Osteoblast (primary cell): ENCODE results near the gene PGRMC2. TPM values are rescaled to one million over a fixed set of nuclear protein-coding genes. Genes with fewer than 3 reads are reported as not detected.
"Not testable (repeated sequence)": the region's sequence is repeated elsewhere in the genome, so short reads cannot be mapped to it uniquely, and the experiment has no call there.

Source experiments
- DNase-seq: peaks from one replicate; pipeline ENCODE4 v3.0.0; 2011; ENCODE audit warnings: low spot score, mixed read lengths; ENCODE audit not compliant: insufficient read length; ENCODE audit errors: missing footprints
- H2AFZ ChIP-seq: 2 replicates; pipeline ENCODE4 v1.6.0; 2011; ENCODE audit warnings: mild to moderate bottlenecking, low read length
- H3K27ac ChIP-seq: 2 replicates; pipeline ENCODE4 v1.5.1; 2011; ENCODE audit warnings: mild to moderate bottlenecking, low read depth, low read length, moderate library complexity
- H3K27me3 ChIP-seq: 2 replicates; pipeline ENCODE4 v1.6.0; 2012; ENCODE audit warnings: mild to moderate bottlenecking, control low read depth, inconsistent platforms, low read length, moderate library complexity; ENCODE audit not compliant: insufficient read depth
- H3K36me3 ChIP-seq: 2 replicates; pipeline ENCODE4 v1.5.1; 2011; ENCODE audit warnings: mild to moderate bottlenecking, low read length, control low read depth, moderate library complexity; ENCODE audit not compliant: insufficient read depth
- H3K4me1 ChIP-seq: 2 replicates; pipeline ENCODE4 v1.5.1; 2011; ENCODE audit warnings: mild to moderate bottlenecking, low read length, control low read depth, moderate library complexity; ENCODE audit not compliant: insufficient read depth
- H3K4me2 ChIP-seq: 2 replicates; pipeline ENCODE4 v1.6.0; 2011; ENCODE audit warnings: mild to moderate bottlenecking, low read length; ENCODE audit not compliant: insufficient read depth
- H3K4me3 ChIP-seq: fragments of 200-600 bp; sonication (generic); 3 replicates; pipeline ENCODE4 v1.5.1; 2012; ENCODE audit warnings: mild to moderate bottlenecking, low read length, inconsistent platforms; ENCODE audit not compliant: insufficient read depth
- H3K79me2 ChIP-seq: 2 replicates; pipeline ENCODE4 v1.6.0; 2012; ENCODE audit warnings: mild to moderate bottlenecking, low read length, control low read depth, inconsistent platforms; ENCODE audit not compliant: insufficient read depth
- H3K9me3 ChIP-seq: 2 replicates; pipeline ENCODE4 v1.5.1; 2011; ENCODE audit warnings: low read depth, low read length, control low read depth
- H4K20me1 ChIP-seq: 2 replicates; pipeline ENCODE4 v1.6.0; 2012; ENCODE audit warnings: mild to moderate bottlenecking, low read length, control low read depth; ENCODE audit not compliant: insufficient read depth
- total RNA-seq: library from RNA; depleted of rRNA; stranded (reverse); fragments of >200 nt; gene quantifications from 2 replicates; pipeline ENCODE4 v1.2.3, GENCODE V29; 2012
- TF ChIP-seq, protein P1 (sequence below): IDR thresholded peaks from 2 replicates; pipeline ENCODE4 v1.5.1; 2011; ENCODE audit warnings: mild to moderate bottlenecking, low read depth, low read length, moderate library complexity; ENCODE audit errors: extremely low read depth

Gene PGRMC2
- total RNA-seq, 1 donor = 38.4 TPM

DNA sequence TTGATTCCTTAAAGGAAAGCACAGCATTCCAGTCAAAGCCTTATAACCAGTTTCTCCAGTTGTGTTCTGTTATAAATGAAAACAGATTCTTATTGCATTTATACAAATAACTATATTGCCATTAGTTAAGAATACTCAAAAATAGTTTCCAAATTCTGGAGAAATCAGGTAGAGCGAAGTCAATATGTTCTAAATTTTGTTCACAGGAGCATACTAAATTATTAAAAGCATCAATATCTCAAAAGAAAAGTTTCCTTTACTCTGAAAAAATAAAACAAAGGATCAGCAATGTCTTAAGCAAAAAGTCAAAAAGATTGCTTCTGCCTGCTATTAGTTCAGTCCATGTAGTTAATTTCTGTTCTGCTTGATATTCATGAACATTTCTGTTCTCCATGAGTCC, 39.7 kb downstream of the PGRMC2 start:
- no peaks in the 10 kb centered on the region for H3K79me2 ChIP-seq
- H3K4me2 ChIP-seq = no peak overlapping the region
- H3K9me3 ChIP-seq = peaks cover 5% of the 10 kb centered on the region
- H3K36me3 ChIP-seq = no peaks in the 10 kb centered on the region
- H2AFZ ChIP-seq = no peak overlapping the region
- peaks cover 6% of the 10 kb centered on the region for H3K4me1 ChIP-seq
- TF ChIP-seq, protein P1, sequence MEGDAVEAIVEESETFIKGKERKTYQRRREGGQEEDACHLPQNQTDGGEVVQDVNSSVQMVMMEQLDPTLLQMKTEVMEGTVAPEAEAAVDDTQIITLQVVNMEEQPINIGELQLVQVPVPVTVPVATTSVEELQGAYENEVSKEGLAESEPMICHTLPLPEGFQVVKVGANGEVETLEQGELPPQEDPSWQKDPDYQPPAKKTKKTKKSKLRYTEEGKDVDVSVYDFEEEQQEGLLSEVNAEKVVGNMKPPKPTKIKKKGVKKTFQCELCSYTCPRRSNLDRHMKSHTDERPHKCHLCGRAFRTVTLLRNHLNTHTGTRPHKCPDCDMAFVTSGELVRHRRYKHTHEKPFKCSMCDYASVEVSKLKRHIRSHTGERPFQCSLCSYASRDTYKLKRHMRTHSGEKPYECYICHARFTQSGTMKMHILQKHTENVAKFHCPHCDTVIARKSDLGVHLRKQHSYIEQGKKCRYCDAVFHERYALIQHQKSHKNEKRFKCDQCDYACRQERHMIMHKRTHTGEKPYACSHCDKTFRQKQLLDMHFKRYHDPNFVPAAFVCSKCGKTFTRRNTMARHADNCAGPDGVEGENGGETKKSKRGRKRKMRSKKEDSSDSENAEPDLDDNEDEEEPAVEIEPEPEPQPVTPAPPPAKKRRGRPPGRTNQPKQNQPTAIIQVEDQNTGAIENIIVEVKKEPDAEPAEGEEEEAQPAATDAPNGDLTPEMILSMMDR = no peak
- no peaks in the 10 kb centered on the region for H3K27me3 ChIP-seq
- H3K4me3 ChIP-seq = no peak overlapping the region
- DNase-seq = no peak
- no peak overlapping the region for H3K27ac ChIP-seq
- no peaks in the 10 kb centered on the region for H4K20me1 ChIP-seq

DNA sequence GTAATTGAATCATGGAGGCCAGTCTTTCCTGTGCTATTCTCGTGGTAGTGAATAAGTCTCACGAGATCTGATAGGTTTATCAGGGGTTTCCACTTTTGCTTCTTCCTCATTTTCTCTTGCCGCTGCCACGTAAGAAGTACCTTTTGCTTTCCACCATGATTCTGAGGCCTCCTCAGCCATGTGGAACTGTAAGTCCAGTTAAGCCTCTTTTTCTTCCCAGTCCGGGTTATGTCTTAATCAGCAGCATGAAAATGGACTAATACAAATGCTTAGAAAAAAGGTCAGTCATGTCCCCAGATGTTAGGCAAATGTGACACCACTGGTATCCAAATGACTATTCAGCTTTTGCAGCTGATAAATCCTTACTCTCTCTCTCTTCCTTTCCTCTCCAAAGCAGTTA, 42.2 kb downstream of the PGRMC2 start:
- H3K4me2 ChIP-seq, H3K27ac ChIP-seq, H2AFZ ChIP-seq, H3K4me3 ChIP-seq, H3K36me3 ChIP-seq, H4K20me1 ChIP-seq, DNase-seq, H3K9me3 ChIP-seq, H3K27me3 ChIP-seq, H3K79me2 ChIP-seq: not testable (repeated sequence)
- H3K4me1 ChIP-seq = peaks cover 27% of the 10 kb centered on the region

DNA sequence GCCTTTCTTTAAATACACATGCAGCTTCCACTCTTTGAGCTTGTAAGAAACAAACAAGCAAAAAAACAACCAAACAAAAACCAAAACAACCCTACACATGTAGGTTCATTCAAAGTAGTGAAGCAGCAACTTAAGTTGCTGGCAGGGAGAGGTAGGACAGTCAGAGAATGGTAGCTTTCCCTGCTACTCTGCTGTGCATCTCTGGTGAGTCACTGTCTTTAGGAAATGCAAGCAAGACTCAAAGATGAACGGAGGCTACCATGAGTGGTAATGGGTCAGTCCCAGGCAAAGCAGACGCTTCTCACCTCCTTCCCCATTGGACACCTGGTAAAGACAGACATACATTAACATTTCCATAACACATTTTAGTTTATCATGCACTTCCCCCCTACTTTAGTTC, 43.2 kb downstream of the PGRMC2 start:
- no peaks in the 10 kb centered on the region for H3K27me3 ChIP-seq
- TF ChIP-seq, protein P1 = no peak
- H3K4me2 ChIP-seq = no peak overlapping the region
- no peak overlapping the region for H3K27ac ChIP-seq
- no peaks in the 10 kb centered on the region for H3K79me2 ChIP-seq
- no peaks in the 10 kb centered on the region for H4K20me1 ChIP-seq
- H2AFZ ChIP-seq = peak overlapping the region; percentile 16
- H3K9me3 ChIP-seq = peaks cover 2% of the 10 kb centered on the region
- H3K36me3 ChIP-seq = no peaks in the 10 kb centered on the region
- no peak for DNase-seq
- peaks cover 27% of the 10 kb centered on the region for H3K4me1 ChIP-seq
- no peak overlapping the region for H3K4me3 ChIP-seq

DNA sequence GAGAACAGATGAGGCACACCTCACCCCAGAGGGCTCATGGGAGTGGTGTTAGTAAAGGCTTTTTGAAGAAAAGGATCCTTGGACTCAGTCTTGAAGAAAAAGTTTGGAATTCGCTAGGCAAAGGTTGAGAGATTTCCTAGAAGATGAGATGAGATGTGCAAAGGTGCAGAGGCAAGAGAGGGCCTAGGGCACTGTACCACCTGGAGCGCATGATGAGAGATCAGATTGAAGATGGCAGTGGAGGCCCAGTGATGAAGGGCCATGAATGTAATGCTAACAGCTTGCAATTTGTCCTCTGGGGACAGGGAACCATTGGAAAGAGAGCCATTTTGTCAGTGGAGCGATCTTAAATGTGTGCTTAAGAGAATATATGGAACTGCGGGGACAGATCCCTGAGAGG, 45.0 kb downstream of the PGRMC2 start:
- H2AFZ ChIP-seq = no peak overlapping the region

More for the DNA sequence above, 45.0 kb downstream of the PGRMC2 start:
- Histone ChIP-seq H3K4me1 (peaks cover 27% of the 10 kb centered on the region), H3K36me3 (no peaks in the 10 kb centered on the region), H4K20me1 (no peaks in the 10 kb centered on the region), H3K79me2 (no peaks in the 10 kb centered on the region), H3K4me3 (no peak overlapping the region), H3K27me3 (no peaks in the 10 kb centered on the region), H3K27ac (no peak overlapping the region), H3K4me2 (no peak overlapping the region), H3K9me3 (no peaks in the 10 kb centered on the region)
- TF ChIP-seq, protein P1 = no peak
- DNase-seq = no peak
